Trophoblast cell (in vitro differentiated cells and primary cell): Measurements from ENCODE around the gene FUT9.

Source experiments
- DNase-seq, 2 donors: peaks; one replicate each; pipeline ENCODE4 v3.0.0-alpha.2; 2016
- H2AFZ ChIP-seq: 2 replicates; pipeline ENCODE4 v1.6.1; 2013; ENCODE audit warnings: low read length, moderate library complexity, mild to moderate bottlenecking; ENCODE audit not compliant: insufficient read depth, poor library complexity
- H2AK5ac ChIP-seq: 2 replicates; pipeline ENCODE4 v1.6.1; 2013; ENCODE audit warnings: mild to moderate bottlenecking, low read length
- H2BK120ac ChIP-seq: 2 replicates; pipeline ENCODE4 v1.6.1; 2013; ENCODE audit warnings: low read length, mild to moderate bottlenecking, moderate library complexity; ENCODE audit not compliant: insufficient read depth, poor library complexity
- H2BK12ac ChIP-seq: 2 replicates; pipeline ENCODE4 v1.6.1; 2013; ENCODE audit warnings: mild to moderate bottlenecking, low read length, moderate library complexity
- H2BK5ac ChIP-seq: 2 replicates; pipeline ENCODE4 v1.6.1; 2013; ENCODE audit warnings: low read length, low read depth, moderate library complexity, mild to moderate bottlenecking; ENCODE audit not compliant: poor library complexity
- H3K14ac ChIP-seq: 2 replicates; pipeline ENCODE4 v1.6.1; 2013; ENCODE audit warnings: mild to moderate bottlenecking, low read length
- H3K18ac ChIP-seq: 2 replicates; pipeline ENCODE4 v1.6.1; 2013; ENCODE audit warnings: mild to moderate bottlenecking, low read length
- H3K23ac ChIP-seq: 2 replicates; pipeline ENCODE4 v1.6.1; 2013; ENCODE audit warnings: low read length
- H3K27ac ChIP-seq: 2 replicates; pipeline ENCODE4 v1.5.1; 2013; ENCODE audit warnings: low read depth, mild to moderate bottlenecking, inconsistent platforms, low read length, moderate library complexity
- H3K27me3 ChIP-seq: 2 replicates; pipeline ENCODE4 v1.6.1; 2013; ENCODE audit warnings: inconsistent platforms, mild to moderate bottlenecking, low read length, moderate library complexity; ENCODE audit not compliant: insufficient read depth
- H3K36me3 ChIP-seq, 2 experiments: 1 replicate in 1 of 2; 2 replicates in 1 of 2; pipeline ENCODE4 v1.6.1; 2013; ENCODE audit warnings: low read length in 2 of 2, mild to moderate bottlenecking in 2 of 2, moderate library complexity in 1 of 2; ENCODE audit not compliant: insufficient read depth in 2 of 2, control insufficient read depth in 1 of 2
- H3K4ac ChIP-seq: 2 replicates; pipeline ENCODE4 v1.6.1; 2013; ENCODE audit warnings: low read depth, mild to moderate bottlenecking, low read length, moderate library complexity
- H3K4me1 ChIP-seq, 2 experiments: 1 replicate in 1 of 2; 2 replicates in 1 of 2; pipeline ENCODE4 v1.6.1; 2013; ENCODE audit warnings: low read length in 2 of 2, mild to moderate bottlenecking in 2 of 2, moderate library complexity in 1 of 2; ENCODE audit not compliant: insufficient read depth in 2 of 2, control insufficient read depth in 1 of 2
- H3K4me2 ChIP-seq: 2 replicates; pipeline ENCODE4 v1.6.1; 2013; ENCODE audit warnings: inconsistent platforms, mild to moderate bottlenecking, low read length, moderate library complexity
- H3K4me3 ChIP-seq: 2 replicates; pipeline ENCODE4 v1.5.1; 2013; ENCODE audit warnings: mild to moderate bottlenecking, low read depth, low read length, inconsistent platforms
- H3K79me1 ChIP-seq: one replicate; pipeline ENCODE4 v1.6.1; 2013; ENCODE audit warnings: low read length
- H3K79me2 ChIP-seq: 2 replicates; pipeline ENCODE4 v1.6.1; 2013; ENCODE audit warnings: low read length, mild to moderate bottlenecking; ENCODE audit not compliant: control insufficient read depth, insufficient read depth, poor library complexity
- H3K9ac ChIP-seq: 2 replicates; pipeline ENCODE4 v1.6.1; 2013; ENCODE audit warnings: mild to moderate bottlenecking, low read length
- H3K9me3 ChIP-seq: 2 replicates; pipeline ENCODE4 v1.6.1; 2013; ENCODE audit warnings: low read depth, mild to moderate bottlenecking, control low read depth, inconsistent platforms, low read length; ENCODE audit not compliant: insufficient read depth
- H4K12ac ChIP-seq: 2 replicates; pipeline ENCODE4 v1.6.1; 2013; ENCODE audit warnings: low read depth, mild to moderate bottlenecking, low read length, moderate library complexity
- H4K8ac ChIP-seq: 2 replicates; pipeline ENCODE4 v1.6.1; 2013; ENCODE audit warnings: low read depth, mild to moderate bottlenecking, low read length, moderate library complexity
- H4K91ac ChIP-seq: one replicate; pipeline ENCODE4 v1.6.1; 2013; ENCODE audit warnings: low read depth, mild to moderate bottlenecking, low read length, moderate library complexity
- WGBS: extraction: QIAGEN DNeasy Blood & Tissue Kit; methylation state at CpG from one replicate; pipeline ENCODE4 v1.1.7; 2013; ENCODE audit warnings: missing lambda C conversion rate; ENCODE audit not compliant: insufficient read length, insufficient coverage; ENCODE audit errors: extremely low coverage; 5-methylcytosine and 5-hydroxymethylcytosine counted together

FUT9 gene

GRCh38 chr6:96164802-96165201, 149.0 kb downstream of the FUT9 start:
- H3K27me3 ChIP-seq, result no peaks in the 10 kb centered on the region
- no peaks in the 10 kb centered on the region for H3K36me3 ChIP-seq
- H3K4me2 ChIP-seq, result no peak overlapping the region
- H3K18ac ChIP-seq, result no peak overlapping the region
- no peak overlapping the region for H3K14ac ChIP-seq
- no peak overlapping the region for H4K8ac ChIP-seq
- peaks cover 0 to 2% of the 10 kb centered on the region in 2 experiments for H3K4me1 ChIP-seq
- DNase-seq, result peak in 1 of 2 donors; percentile 35
- no peak overlapping the region for H2AK5ac ChIP-seq
- H2BK120ac ChIP-seq, result no peak overlapping the region
- H3K4me3 ChIP-seq, result no peak overlapping the region
- peaks cover 6% of the 10 kb centered on the region for H3K79me1 ChIP-seq
- H3K9ac ChIP-seq, result no peak overlapping the region
- no peak overlapping the region for H3K23ac ChIP-seq
- H3K79me2 ChIP-seq, result no peaks in the 10 kb centered on the region
- no peak overlapping the region for H2AFZ ChIP-seq
- no peak overlapping the region for H3K4ac ChIP-seq
- no peak overlapping the region for H3K27ac ChIP-seq
- H4K91ac ChIP-seq, result no peak overlapping the region
- H2BK5ac ChIP-seq, result no peak overlapping the region
- no peak overlapping the region for H4K12ac ChIP-seq
- H3K9me3 ChIP-seq, result no peaks in the 10 kb centered on the region
- no peak overlapping the region for H2BK12ac ChIP-seq

GRCh38 chr6:96171112-96171511, 155.3 kb downstream of the FUT9 start:
- peak overlapping the region; percentile 38 for H3K14ac ChIP-seq
- H3K79me2 ChIP-seq, result no peaks in the 10 kb centered on the region
- no CpG with 5 or more reads among the region's 2 CpGs for WGBS
- H3K9ac ChIP-seq, result no peak overlapping the region
- peak overlapping the region; percentile 71 for H4K91ac ChIP-seq
- H3K9me3 ChIP-seq, result no peaks in the 10 kb centered on the region
- peak overlapping the region; percentile 11 for H2BK5ac ChIP-seq
- no peak overlapping the region for H3K23ac ChIP-seq
- DNase-seq, result peak; percentile 18 to 56
- no peak overlapping the region for H4K12ac ChIP-seq
- H2AK5ac ChIP-seq, result no peak overlapping the region
- no peak overlapping the region for H2AFZ ChIP-seq
- H3K18ac ChIP-seq, result no peak overlapping the region
- no peak overlapping the region for H3K27ac ChIP-seq
- peaks cover 2 to 3% of the 10 kb centered on the region in 2 experiments for H3K4me1 ChIP-seq
- H2BK12ac ChIP-seq, result peak overlapping the region; percentile 67
- H4K8ac ChIP-seq, result peak overlapping the region; percentile 41
- no peak overlapping the region for H3K4me3 ChIP-seq
- H3K27me3 ChIP-seq, result no peaks in the 10 kb centered on the region
- H3K36me3 ChIP-seq, result no peaks in the 10 kb centered on the region
- H3K4me2 ChIP-seq, result no peak overlapping the region
- H2BK120ac ChIP-seq, result no peak overlapping the region
- no peak overlapping the region for H3K4ac ChIP-seq
- peaks cover 8% of the 10 kb centered on the region for H3K79me1 ChIP-seq

GRCh38 chr6:96184798-96185197, 169.0 kb downstream of the FUT9 start:
- Histone ChIP-seq H3K79me2 (no peaks in the 10 kb centered on the region), H2AK5ac (no peak overlapping the region), H2AFZ (no peak overlapping the region), H3K27me3 (no peaks in the 10 kb centered on the region), H3K27ac (no peak overlapping the region), H3K14ac (no peak overlapping the region), H4K12ac (no peak overlapping the region), H4K91ac (no peak overlapping the region), H3K18ac (no peak overlapping the region), H3K4me1 (peaks cover 0 to 5% of the 10 kb centered on the region in 2 experiments), H3K9me3 (no peaks in the 10 kb centered on the region), H3K9ac (no peak overlapping the region), H3K23ac (no peak overlapping the region), H3K36me3 (no peaks in the 10 kb centered on the region), H3K4me2 (no peak overlapping the region), H2BK120ac (no peak overlapping the region), H2BK5ac (no peak overlapping the region), H2BK12ac (no peak overlapping the region), H4K8ac (no peak overlapping the region), H3K4me3 (no peak overlapping the region), H3K4ac (no peak overlapping the region), H3K79me1 (peaks cover 6% of the 10 kb centered on the region)
- no CpG with 5 or more reads among the region's 2 CpGs for WGBS
- no peak for DNase-seq

GRCh38 chr6:96186094-96186493, 170.3 kb downstream of the FUT9 start:
- DNase-seq, result no peak
- Histone ChIP-seq H3K4ac (no peak overlapping the region), H2AK5ac (no peak overlapping the region), H3K4me2 (no peak overlapping the region), H4K8ac (no peak overlapping the region), H3K4me1 (peaks cover 0 to 5% of the 10 kb centered on the region in 2 experiments), H3K9me3 (no peaks in the 10 kb centered on the region), H4K91ac (no peak overlapping the region), H3K4me3 (no peak overlapping the region), H3K27me3 (no peaks in the 10 kb centered on the region), H3K79me1 (peaks cover 6% of the 10 kb centered on the region), H3K27ac (no peak overlapping the region), H3K23ac (no peak overlapping the region), H3K36me3 (no peaks in the 10 kb centered on the region), H3K18ac (no peak overlapping the region), H3K14ac (no peak overlapping the region), H2BK12ac (no peak overlapping the region), H3K79me2 (no peaks in the 10 kb centered on the region), H3K9ac (no peak overlapping the region), H2AFZ (no peak overlapping the region), H2BK5ac (no peak overlapping the region), H2BK120ac (no peak overlapping the region), H4K12ac (no peak overlapping the region)
- no CpG with 5 or more reads among the region's 2 CpGs for WGBS
